H1 (cell line): ENCODE measurements around the gene STARD3. TPM values are rescaled to one million over a fixed set of nuclear protein-coding genes. Genes with fewer than 3 reads are reported as not detected.

ENCODE experiments used
- JUN ChIP-seq: IDR thresholded peaks from 2 replicates; pipeline ENCODE4 v1.6.1; 2011; ENCODE audit warnings: low read depth, mild to moderate bottlenecking, improper control_type of control experiment, low read length
- NRF1 ChIP-seq: IDR thresholded peaks from 2 replicates; pipeline ENCODE4 v1.6.1; 2011; ENCODE audit warnings: mild to moderate bottlenecking, low read depth, low read length, improper control_type of control experiment
- RNF2 ChIP-seq: fragments of 200-900, 300-1000 bp; sonication (generic); IDR thresholded peaks from 2 replicates; pipeline ENCODE4 v1.7.1; 2016; ENCODE audit warnings: borderline replicate concordance, low read depth, mild to moderate bottlenecking, antibody characterized with exemption, low read length; ENCODE audit not compliant: poor library complexity, severe bottlenecking; ENCODE audit errors: missing control alignments
- polyA plus RNA-seq, 7 experiments: library from polyadenylated mRNA; depleted of rRNA in 3 of 7; stranded (reverse) in 5 of 7; unstranded in 2 of 7; fragments of >200 nt in 5 of 7; fragments of 200-250 nt in 2 of 7; gene quantifications; 1 replicate in 5 of 7; 2 replicates in 1 of 7; 4 replicates in 1 of 7; pipeline versions ENCODE4 v1.2.1 to v1.2.3, GENCODE V29; 2011 to 2013; ENCODE audit warnings: missing spikeins in 2 of 7, mixed read lengths in 2 of 7
- total RNA-seq: library from RNA; stranded (reverse); fragmentation: NEBNext Ultra II Directional; extraction: Animal tissue kit (Norgen Biotek cat#: 25700); gene quantifications from 2 replicates; pipeline ENCODE4 v1.2.1, GENCODE V29; 2021
- TF ChIP-seq, protein P1 (sequence below): IDR thresholded peaks from 2 replicates; pipeline ENCODE4 v1.6.1; 2011; ENCODE audit warnings: low read depth, mild to moderate bottlenecking, low read length; ENCODE audit not compliant: insufficient read depth

Gene STARD3
- total and polyA plus RNA-seq, 2 of the 8 experiments (the other 6 are each of a cell fraction or from before 2014, with no cell fraction given): 47.6 to 80.3 TPM

DNA sequence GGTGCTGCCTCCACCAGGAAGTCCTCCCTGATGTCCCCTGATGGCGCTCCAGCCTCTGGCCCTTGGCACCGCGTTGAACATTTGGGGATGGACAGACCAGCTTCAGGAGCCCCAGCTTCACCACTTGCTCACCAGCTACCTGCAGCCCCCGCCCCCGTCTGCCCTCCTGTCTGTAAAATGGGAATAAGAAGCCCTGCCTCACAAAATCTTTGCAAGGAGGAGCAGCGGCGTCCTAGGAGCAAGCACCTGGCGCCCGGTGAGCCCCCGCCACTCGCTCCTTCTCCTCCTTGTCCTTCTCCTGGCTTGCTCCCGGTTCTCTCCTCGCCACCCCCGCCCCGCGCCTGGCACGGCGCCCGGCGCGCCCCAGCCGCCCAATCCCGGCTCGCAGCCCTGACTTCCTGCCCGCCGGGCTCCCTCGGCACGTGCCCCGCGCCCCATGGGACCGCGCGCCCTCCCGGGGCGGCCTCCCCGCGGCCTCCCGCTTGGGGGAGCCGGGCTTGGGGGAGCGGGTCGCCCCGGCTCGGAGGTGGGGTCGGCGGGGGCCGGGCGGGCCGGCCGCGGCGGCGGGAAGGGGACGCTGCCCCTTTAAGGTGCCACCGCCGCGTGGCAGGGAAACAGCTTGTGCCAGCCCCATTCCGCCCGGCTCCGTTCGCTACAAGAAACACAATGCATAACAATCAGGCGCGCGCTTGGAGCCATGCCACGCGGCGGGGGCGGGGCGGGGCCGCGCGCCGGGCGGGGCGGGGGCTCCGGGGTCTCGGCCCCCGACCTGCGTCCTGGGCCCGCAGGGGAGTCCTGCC, 19.3 kb upstream of the STARD3 start (continued):
- TF ChIP-seq NRF1 (no peak), JUN (no peak), RNF2 (no peak)
- TF ChIP-seq, protein P1, sequence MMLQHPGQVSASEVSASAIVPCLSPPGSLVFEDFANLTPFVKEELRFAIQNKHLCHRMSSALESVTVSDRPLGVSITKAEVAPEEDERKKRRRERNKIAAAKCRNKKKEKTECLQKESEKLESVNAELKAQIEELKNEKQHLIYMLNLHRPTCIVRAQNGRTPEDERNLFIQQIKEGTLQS: no peak
- TF ChIP-seq, all 59 proteins: peak for 7
